Colonic mucosa (tissue), 4 donors: ENCODE measurements around the gene FOXA3. TPM values are rescaled to one million over a fixed set of nuclear protein-coding genes. Genes with fewer than 3 reads are reported as not detected.

Source experiments
- DNase-seq: peaks from one replicate; pipeline ENCODE4 v3.0.0-alpha.2; 2020
- H3K27ac ChIP-seq: fragments of 200-600 bp; one replicate; pipeline ENCODE4 v1.8.0; 2021
- H3K27me3 ChIP-seq: fragments of 200-600 bp; one replicate; pipeline ENCODE4 v1.8.0; 2021
- H3K36me3 ChIP-seq: fragments of 200-600 bp; one replicate; pipeline ENCODE4 v1.8.0; 2021
- H3K4me1 ChIP-seq: fragments of 200-600 bp; one replicate; pipeline ENCODE4 v1.8.0; 2021; ENCODE audit warnings: mild to moderate bottlenecking
- H3K4me3 ChIP-seq: fragments of 200-600 bp; one replicate; pipeline ENCODE4 v1.8.0; 2021
- H3K9ac ChIP-seq, 2 donors: one replicate each; pipeline ENCODE4 v1.7.0; 2013; ENCODE audit warnings: control low read depth in 2 of 2, low read depth in 2 of 2, low read length in 2 of 2
- H3K9me3 ChIP-seq: fragments of 200-600 bp; one replicate; pipeline ENCODE4 v1.8.0; 2021
- CTCF ChIP-seq: fragments of 200-600 bp; IDR thresholded peaks from one replicate; pipeline ENCODE4 v1.8.0; 2022; ENCODE audit warnings: antibody characterized with exemption, mild to moderate bottlenecking
- intact Hi-C: fragments of 100-400 bp; cut with DNase I; formaldehyde crosslinking; loops from one replicate; pipeline ENCODE4 v1.14.1; 2022
- total RNA-seq, 2 donors: library from RNA; stranded (reverse); fragmentation: NEBNext Ultra II Directional in 1 of 2; extraction: Animal tissue kit (Norgen Biotek cat#: 25700) in 1 of 2; gene quantifications; one replicate each; pipeline ENCODE4 v1.2.1, GENCODE V29; 2021
- donor health status: healthy.
- donor health status: DM: no; HTN: no; CAD: no.
- donor health status: DM: no; HTN: no; CAD: no.

FOXA3 gene
- total RNA-seq, 2 donors from 2014 or later = 48.5 to 55.9 TPM

- TF ChIP-seq CTCF = no peak
- peaks cover 5% of the 10 kb centered on the region for H3K36me3 ChIP-seq
These were observed 42.6 kb upstream of the FOXA3 start for GRCh38 chr19:45821570-45821969.

GRCh38 chr19:45822716-45823115, 41.4 kb upstream of the FOXA3 start:
- peaks cover 5% of the 10 kb centered on the region for H3K36me3 ChIP-seq
- H3K9me3 ChIP-seq = no peaks in the 10 kb centered on the region
- intact Hi-C loops = no loop called here
- H3K4me1 ChIP-seq = peaks cover 4% of the 10 kb centered on the region
- no peak for TF ChIP-seq CTCF
- no peak for DNase-seq
- H3K4me3 ChIP-seq = no peak overlapping the region
- H3K27ac ChIP-seq = no peak overlapping the region
- H3K27me3 ChIP-seq = no peaks in the 10 kb centered on the region
- H3K9ac ChIP-seq = no peak overlapping the region

More at GRCh38 chr19:45821570-45821969, 42.6 kb upstream of the FOXA3 start:
- peaks cover 4% of the 10 kb centered on the region for H3K4me1 ChIP-seq
- H3K9me3 ChIP-seq = no peaks in the 10 kb centered on the region
- H3K27me3 ChIP-seq = no peaks in the 10 kb centered on the region
- intact Hi-C loops = no loop called here
- H3K27ac ChIP-seq = no peak overlapping the region
- H3K4me3 ChIP-seq = no peak overlapping the region
- H3K9ac ChIP-seq = no peak overlapping the region
- no peak for DNase-seq

- Histone ChIP-seq H3K27ac (no peak overlapping the region), H3K4me1 (peaks cover 4% of the 10 kb centered on the region), H3K27me3 (no peaks in the 10 kb centered on the region), H3K9ac (no peak overlapping the region), H3K36me3 (peaks cover 5% of the 10 kb centered on the region), H3K9me3 (no peaks in the 10 kb centered on the region), H3K4me3 (no peak overlapping the region)
- DNase-seq = no peak
- intact Hi-C loops = no loop called here
- TF ChIP-seq CTCF = no peak
These were observed 40.9 kb upstream of the FOXA3 start for GRCh38 chr19:45823182-45823581.

- no peaks in the 10 kb centered on the region for H3K9me3 ChIP-seq
- H3K27me3 ChIP-seq = no peaks in the 10 kb centered on the region
- intact Hi-C loops = no loop called here
- no peak overlapping the region for H3K9ac ChIP-seq
- H3K4me1 ChIP-seq = peaks cover 4% of the 10 kb centered on the region
- H3K27ac ChIP-seq = no peak overlapping the region
- H3K4me3 ChIP-seq = no peak overlapping the region
- peak; percentile 53 for DNase-seq
- TF ChIP-seq CTCF = no peak
- peaks cover 5% of the 10 kb centered on the region for H3K36me3 ChIP-seq
These were observed 40.1 kb upstream of the FOXA3 start for GRCh38 chr19:45824041-45824471.

- no peak overlapping the region for H3K4me3 ChIP-seq
- H3K27me3 ChIP-seq = no peaks in the 10 kb centered on the region
- no peak for TF ChIP-seq CTCF
- intact Hi-C loops = no loop called here
- DNase-seq = no peak
- H3K9ac ChIP-seq = no peak overlapping the region
- peaks cover 4% of the 10 kb centered on the region for H3K4me1 ChIP-seq
- H3K27ac ChIP-seq = no peak overlapping the region
- H3K9me3 ChIP-seq = no peaks in the 10 kb centered on the region
- peaks cover 8% of the 10 kb centered on the region for H3K36me3 ChIP-seq
These were observed 39.4 kb upstream of the FOXA3 start for GRCh38 chr19:45824531-45825262.
